GM21786 (cell line): ENCODE results near the gene DCPS.
"Not testable (repeated sequence)": the region's sequence is repeated elsewhere in the genome, so short reads cannot be mapped to it uniquely, and the experiment has no call there.

Experiments
- ATAC-seq: cut with Tn5 transposase; IDR thresholded peaks from one replicate; pipeline ENCODE4 v1.9.1; 2021; ENCODE audit not compliant: unreplicated experiment

DCPS gene

GRCh38 chr11:126303623-126304456, at the start of gene DCPS:
Gene DCPS (plus strand): TSS chr11:126304060. CDS start chr11:126304081, 21 bp downstream.
- peak; percentile 85 for ATAC-seq

DNA sequence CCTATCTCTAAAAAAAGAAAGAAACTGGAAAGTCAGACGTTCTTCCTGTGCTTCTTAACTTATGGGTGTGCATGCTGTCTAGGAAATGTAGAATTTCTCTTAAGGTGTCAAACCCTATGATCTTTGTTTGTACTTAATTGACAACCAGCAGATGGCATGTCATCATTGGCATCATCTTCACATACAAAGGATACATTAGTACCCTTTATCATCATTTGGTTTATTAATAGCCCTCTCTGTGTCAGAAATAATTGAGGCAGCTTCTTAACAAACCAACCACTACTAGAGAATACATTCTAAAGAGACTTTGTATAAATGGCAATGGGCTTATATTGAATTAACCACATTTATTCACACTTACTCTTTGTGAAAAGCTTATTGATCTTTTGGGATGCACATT, 49.0 kb upstream of the DCPS start:
- ATAC-seq = no peak

GRCh38 chr11:126255507-126255906, 48.4 kb upstream of the DCPS start:
- not testable (repeated sequence) for ATAC-seq

DNA sequence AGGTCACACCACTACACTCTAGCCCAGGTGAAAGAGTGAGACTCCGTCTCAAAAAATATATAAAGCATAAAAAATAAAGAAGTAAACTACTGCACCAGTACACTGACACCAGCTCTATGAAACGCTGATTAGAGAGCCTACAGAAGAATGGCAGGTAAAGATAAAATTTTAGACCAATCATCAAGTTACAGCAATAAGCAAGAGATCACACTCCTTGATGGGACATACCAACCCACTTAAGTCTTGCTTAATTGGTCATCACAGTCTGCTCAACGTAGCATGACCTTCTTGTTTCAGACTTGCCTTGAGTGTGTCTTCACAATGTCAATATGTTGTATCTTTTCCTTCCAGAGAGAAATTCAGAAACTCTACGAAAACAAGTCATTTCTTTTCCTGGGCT, 47.6 kb upstream of the DCPS start:
- ATAC-seq = no peak

DNA sequence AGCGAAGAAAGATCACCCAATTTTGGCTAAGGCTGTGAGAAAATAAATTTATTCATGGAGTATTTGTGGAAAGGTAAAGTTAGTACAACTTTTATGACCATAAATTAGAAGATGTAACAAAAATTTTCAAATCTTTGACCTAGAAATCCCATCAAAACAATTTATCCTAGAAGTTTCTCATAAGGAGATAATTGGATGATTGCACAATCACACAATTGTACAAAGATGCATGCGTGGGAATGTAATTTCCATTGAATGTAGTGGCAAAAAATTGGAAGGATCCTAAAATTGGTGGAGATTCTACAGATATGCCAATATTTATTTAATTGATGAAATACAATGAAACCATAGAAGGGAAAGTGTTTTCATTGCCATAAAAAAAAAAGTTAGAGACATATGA, 46.7 kb upstream of the DCPS start:
- ATAC-seq = no peak

DNA sequence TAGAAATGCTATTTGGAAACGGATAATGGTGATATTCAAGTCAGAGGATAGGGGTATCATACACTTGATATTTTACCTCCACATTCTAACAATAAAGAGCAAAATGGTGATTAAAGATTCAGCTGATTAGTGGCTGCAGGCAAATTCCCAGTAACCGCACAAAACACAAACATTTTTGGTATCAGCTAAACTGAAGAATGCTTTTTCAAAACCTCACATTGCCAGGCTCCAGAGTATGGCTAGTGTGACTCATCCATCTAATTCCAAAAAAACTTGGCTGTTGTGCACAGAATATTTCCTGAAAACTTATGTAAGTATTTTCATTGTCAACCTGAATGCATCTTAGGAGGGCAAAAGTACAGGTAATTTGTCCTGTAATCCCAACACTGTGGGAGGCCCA, 46.1 kb upstream of the DCPS start:
- ATAC-seq = no peak

- ATAC-seq = no peak
Measured at GRCh38 chr11:126262216-126262615, 41.6 kb upstream of the DCPS start.

DNA sequence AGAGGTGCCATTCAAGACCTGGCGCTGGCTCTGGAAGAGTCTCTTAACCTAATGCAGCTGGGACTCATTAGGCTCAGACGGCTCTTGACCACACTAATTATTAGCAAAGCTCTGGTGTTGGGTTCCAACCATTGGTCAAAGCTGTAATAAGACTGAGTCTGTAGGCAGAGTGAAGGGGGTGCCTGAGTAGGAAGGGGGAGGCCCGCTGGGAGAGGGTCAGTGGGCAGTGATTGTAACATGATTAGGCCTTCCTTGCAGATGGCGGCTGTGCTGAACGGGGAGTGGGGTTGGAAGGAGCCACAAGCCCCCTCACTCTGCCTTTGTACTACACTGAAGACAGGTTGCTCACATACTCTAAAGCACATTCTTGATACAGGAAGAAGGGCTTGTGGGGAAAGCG, 40.4 kb upstream of the DCPS start:
- no peak for ATAC-seq

- ATAC-seq = no peak
Measured at GRCh38 chr11:126265811-126266210, 38.0 kb upstream of the DCPS start.

DNA sequence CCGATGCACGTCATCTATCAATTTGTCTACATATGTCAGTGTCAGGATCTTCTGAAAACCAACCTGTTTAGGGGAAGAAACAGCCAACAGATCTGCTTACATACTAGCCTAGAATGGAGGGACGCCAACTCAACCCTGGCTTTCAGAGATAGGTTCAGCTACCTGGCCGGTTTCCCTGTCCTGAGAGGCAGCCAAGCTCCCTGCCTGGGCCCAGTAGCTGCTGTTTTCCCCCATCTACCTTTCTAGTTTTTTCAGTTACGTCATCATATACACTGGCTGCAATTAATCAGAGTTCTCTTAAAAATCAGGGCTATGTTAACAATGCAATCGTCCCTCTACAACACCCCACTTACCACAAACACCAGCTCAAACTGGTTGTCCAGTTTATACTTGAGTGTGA, 36.2 kb upstream of the DCPS start:
- ATAC-seq = no peak

DNA sequence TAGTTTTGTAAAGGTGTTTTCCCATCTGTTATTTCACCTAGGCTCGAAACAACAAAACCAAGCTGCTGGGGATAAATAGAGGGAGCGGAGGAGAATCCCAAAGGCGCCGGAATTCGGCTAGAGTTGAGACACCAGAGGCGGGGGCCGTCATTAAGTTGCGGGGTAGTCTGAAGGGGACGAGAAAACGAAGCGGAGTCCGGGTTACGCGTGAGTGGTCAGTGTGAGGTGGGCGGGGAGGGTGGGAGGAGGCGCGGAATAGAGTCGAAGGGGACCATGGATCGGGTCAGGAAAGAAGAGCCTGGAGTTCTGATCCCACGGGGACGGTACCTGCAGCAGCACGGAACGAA, 35.5 kb upstream of the DCPS start:
- peak; percentile 0 for ATAC-seq

DNA sequence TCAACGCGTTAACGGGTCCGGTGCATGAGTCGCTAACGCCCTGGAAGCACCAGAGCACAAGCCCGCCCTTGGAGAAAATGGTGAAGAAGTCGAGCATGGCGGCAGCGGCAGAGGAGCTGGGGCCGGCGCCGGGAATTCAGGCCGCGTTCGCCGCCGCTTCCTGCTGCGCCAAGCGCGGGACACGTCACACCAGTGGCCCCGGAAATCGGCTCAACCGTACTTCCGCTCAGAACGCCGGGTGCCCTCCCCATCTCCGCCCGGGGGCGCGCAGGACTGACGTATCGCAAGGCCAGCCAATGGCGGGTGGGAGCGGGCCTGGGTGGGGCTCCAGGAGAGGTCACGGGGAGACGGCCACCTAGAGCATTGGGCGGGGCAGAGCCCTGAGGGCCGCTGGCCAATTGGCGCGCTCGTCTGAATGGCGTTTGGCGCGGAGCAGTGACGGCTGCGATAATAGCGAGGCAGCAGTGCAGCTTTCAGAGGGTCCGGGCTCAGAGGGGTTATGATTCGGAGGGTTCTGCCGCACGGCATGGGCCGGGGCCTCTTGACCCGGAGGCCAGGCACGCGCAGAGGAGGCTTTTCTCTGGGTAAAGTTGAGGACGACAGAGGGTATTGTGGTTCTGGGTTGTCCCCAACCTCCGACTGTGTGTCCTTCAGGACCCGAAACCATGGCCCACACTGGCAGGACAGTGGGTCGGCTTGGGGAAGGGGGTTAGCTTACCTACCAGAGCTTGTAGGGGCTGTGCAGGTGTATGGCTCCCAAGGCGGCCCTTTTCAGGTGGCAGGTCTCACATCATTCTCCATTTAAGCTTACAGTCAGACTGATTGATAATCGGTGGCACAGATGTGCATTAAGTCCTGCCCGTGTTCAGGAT, 34.9 kb upstream of the DCPS start, which contains the start of the genes FOXRED1 and SRPRA:
Gene FOXRED1 (plus strand): TSS at position 447 of the 872 bp plus-strand sequence. CDS start 53 bp downstream, at position 500.
Gene SRPRA (minus strand): TSS at position 188 of the 872 bp plus-strand sequence. CDS start 91 bp downstream, at position 97.
- ATAC-seq = peak; percentile 99

GRCh38 chr11:126277322-126277721, 26.5 kb upstream of the DCPS start:
- no peak for ATAC-seq

DNA sequence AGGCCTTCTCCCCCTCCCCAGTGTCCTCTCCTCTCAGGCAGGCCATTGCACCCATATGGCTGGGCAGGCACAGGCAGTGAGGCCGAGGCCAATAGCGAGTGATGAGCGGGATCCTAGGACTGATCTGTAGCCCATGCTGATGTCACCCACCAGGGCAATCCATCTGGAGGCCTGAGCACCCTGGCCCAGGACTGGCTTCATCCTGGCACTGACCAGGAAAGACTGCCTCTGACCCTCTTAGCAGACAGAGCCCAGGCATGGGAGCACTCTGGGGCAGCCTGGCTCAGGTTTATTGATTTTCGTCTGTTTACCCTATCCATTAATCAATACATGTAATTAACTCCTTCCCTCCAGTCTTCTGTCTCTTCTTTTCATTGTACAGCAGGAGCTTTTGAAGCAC, 26.1 kb upstream of the DCPS start:
- no peak for ATAC-seq

- ATAC-seq = no peak
Measured at GRCh38 chr11:126279191-126279590, 24.7 kb upstream of the DCPS start.

- no peak for ATAC-seq
Measured at GRCh38 chr11:126280595-126280994, 23.3 kb upstream of the DCPS start.

DNA sequence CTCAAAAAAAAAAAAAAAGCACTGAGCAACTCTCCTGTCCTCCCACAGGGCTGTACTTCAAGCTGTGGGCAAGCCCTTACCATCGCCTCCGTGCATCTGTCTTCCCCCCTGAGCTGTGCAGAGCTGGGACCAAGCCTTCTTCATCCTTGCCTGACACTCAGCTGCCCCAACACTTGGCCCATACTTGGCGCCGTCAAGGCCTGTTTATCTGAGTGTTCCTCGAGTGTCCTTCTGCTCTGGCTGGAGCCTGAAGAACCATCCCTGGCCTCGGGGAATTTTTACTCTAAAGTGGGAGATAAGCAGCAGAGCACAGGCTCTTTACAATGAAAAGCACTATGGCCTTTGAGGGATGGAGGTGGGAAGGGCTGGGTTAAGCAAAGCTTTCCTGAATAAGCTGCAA, 22.6 kb upstream of the DCPS start:
- ATAC-seq = no peak

DNA sequence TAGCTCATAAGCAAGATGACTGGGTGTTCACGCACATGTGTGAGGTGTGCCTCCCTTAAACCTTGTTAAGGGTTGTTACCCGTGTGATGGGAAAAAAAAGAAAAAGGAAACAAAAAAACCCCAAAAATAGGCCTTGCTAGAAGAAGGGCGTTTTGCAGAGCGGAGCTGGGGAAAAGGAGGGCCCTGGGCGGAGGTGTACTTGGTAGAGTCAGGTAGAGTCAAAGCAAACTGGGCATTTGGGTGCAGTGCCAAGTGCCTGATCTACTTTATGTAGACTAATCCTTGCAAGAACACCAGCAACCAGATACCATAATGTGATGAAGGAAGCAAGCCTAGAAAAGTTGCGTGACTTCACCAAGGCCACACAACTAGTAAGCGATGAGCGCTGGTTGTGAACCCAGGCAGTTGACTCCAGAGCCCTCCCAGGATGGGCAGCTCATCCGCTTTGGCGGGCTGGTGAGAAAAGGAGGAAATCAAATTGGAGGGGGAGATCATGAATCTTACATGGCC, 22.1 kb upstream of the DCPS start:
- no peak for ATAC-seq

- no peak for ATAC-seq
Measured at GRCh38 chr11:126282361-126282735, 21.5 kb upstream of the DCPS start.

DNA sequence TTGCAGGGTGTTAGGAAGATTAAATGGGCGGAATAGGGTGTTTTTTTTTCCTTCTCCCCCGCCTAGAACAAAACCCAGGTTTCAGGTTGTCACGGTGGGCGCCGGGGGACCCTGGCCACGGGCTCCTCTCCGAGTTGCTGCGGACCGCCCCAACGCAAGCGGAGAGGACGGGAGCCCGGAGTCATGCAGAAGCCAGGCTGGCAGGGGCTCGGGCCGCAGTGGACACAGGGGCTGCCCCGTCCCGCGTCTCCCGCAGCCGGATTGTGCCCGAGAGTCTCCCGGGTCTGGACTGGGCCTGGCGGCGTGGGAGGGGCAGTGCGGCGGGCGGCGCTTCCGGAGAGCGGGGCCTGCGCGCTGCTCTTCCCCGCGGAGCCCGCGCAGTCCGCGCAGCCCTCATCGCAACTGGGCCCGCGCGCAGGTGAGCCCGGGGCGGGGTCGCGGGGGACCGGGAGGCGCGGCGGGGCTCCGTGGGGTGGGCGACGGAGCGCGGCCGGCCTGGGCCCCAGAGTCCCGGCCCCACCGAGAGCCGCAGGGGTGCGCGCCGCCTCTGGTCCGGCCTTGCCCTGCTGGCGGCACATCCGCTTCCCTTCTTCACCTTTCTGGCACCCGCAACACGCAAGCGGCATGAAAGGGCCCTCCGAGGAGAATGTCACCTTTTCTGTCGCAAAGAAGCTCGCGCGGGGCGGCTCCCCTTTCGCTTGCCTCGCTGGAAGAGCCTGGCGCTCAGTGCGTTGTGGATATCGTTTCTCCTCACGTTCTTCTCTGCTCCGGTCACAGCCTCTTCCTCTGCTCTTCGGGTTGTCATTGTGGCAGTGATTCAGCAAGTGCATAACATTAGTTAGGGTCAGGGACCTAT, 20.9 kb upstream of the DCPS start, which contains the start of gene TIRAP:
Gene TIRAP (plus strand): TSS at position 358 of the 856 bp plus-strand sequence. CDS start 7,802 bp downstream, outside the sequence.
- peak; percentile 52 for ATAC-seq

- peak; percentile 59 for ATAC-seq
Measured at GRCh38 chr11:126284829-126285228, 19.0 kb upstream of the DCPS start.
